Epidermal melanocyte (primary cell): ENCODE data around the gene XIRP2.
"Not testable (repeated sequence)": the region's sequence is repeated elsewhere in the genome, so short reads cannot be mapped to it uniquely, and the experiment has no call there.

Experiments used
- DNase-seq: peaks from one replicate; pipeline ENCODE4 v3.0.0; 2011; ENCODE audit warnings: low spot score; ENCODE audit not compliant: insufficient read length

Gene XIRP2

GRCh38 chr2:167187978-167188967, 300.0 kb downstream of the XIRP2 start:
- no peak for DNase-seq

GRCh38 chr2:167190053-167190452, 301.8 kb downstream of the XIRP2 start:
- DNase-seq: no peak

GRCh38 chr2:167191588-167191987, 303.3 kb downstream of the XIRP2 start:
- no peak for DNase-seq

DNA sequence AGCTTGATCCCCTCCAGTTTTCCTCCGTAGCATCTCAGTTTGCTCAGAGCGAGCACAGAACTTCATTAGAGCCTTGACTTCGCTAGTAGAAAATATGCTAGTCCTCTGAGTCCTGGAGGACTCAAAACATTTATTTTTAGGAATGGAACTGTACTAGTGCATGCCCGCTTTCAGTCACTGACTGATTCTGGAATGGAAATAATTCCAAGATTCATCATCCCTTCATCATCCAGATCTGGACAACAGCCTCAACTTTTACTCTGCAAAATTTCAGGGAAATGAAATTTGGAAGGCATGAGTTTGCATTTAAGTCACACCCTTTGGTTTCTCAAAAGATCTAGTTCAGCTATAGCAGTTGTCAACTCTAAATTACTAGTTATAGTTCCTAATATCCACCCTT, 304.6 kb downstream of the XIRP2 start:
- DNase-seq: peak; percentile 30

DNA sequence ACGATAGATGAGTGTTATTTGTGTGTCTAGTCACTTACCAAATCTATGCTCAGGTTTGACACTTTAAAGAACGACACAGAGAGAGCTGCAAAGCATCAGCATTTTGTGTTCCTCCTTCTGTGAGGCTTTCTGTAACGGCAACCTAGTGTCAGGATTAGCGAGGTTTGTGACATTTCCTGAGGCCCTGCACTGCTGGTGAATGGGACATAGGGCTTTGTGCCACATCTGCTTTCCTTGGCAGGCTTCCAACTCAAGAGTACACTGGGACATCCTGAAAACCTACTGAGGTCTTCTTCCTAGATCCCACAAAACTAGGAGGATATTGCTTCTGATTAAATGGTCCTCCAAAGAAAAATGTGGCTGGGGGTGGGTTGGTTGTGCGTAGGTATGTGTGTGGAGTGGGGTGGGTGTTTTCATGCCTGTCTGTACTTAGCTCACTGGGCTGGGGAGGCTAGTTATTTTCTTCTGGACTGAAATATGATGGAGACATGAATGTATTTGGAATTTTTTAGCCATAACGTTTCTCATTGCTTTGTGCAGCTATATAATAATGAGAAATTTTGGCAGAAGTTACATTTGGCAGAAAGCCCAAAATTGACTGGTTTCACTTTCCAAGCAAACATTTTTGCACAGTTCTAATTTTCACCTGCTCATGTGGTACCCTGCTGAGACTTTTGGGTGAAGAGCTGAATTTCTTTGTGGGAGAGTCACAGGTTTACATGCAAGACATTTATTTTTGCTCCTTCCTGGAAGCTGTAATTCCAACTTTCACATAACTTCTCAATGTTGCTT, 308.4 kb downstream of the XIRP2 start:
- DNase-seq: no peak

- DNase-seq: no peak
Observed at GRCh38 chr2:167198009-167198408, 309.7 kb downstream of the XIRP2 start.

DNA sequence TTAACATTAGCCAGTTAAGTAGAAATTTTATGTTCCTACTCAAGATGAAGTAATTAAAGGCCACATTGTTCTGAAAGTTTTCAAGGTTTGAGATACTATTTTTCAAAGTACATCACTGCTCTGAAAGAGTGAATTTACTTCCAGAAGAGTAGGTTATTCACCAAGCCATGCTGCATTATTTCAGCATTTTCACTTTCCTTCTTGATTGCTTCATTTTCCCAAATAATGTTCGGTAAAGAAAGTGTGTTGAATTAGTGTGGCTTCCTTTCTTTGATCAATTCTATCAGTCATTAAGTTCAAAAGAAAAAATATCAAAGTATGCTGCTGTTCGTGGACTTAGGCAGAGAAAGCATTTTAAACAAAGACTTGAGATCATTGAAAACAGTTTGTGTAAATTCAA, 310.3 kb downstream of the XIRP2 start:
- no peak for DNase-seq

- no peak for DNase-seq
Observed at GRCh38 chr2:167200019-167200418, 311.7 kb downstream of the XIRP2 start.

GRCh38 chr2:167209784-167210183, 321.5 kb downstream of the XIRP2 start:
- DNase-seq: no peak

DNA sequence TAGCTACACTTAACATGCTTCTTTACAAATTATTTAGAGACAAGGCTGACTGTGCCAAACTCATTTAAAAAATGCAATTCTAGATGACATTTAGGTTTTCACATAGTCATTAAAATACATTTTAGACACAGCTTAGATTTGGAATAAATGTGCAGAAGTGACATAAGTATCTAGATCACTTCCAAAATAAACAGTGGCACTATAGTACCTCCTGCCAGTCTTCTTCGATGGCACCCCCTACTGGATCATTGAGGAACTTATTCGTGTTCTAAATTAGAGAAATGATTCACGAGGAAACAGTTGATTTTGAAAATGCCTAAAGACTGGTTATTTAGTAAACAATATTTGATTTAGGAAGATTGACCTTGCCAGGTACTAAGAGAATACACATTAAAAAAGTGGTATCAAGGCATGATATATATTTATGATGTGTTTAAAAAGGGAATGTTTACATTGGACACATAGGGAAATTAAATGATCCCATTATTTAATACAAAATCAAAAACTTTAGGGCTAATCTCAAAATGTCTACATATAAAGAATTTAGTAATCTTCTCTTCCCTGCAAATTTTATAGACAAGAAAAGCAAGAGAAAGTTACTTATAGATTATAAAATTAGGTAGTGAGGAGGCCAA, 323.9 kb downstream of the XIRP2 start:
- DNase-seq: no peak

- DNase-seq: no peak
Observed at GRCh38 chr2:167215595-167215994, 327.3 kb downstream of the XIRP2 start.

DNA sequence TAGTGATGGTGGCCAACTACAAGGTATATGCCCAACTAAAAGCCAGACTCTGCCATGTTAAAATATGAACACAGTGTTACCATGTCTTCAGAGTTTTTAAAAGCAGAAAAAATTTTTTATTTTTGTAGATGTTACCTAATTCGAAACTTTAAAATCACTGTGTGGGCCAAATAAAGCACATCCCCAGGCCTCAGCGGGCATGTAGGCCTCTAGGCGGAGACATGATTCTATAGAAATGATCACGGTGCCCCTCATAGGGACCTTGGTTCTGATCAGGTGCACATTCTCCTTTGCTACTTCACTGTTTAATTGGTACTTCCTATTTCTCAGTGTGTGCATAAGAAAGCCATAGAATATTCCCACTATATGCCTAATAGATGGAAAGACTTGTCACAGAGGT, 349.2 kb downstream of the XIRP2 start:
- DNase-seq: no peak

- no peak for DNase-seq
Observed at GRCh38 chr2:167240671-167241070, 352.4 kb downstream of the XIRP2 start.

- DNase-seq: no peak
Observed at GRCh38 chr2:167249197-167249596, 360.9 kb downstream of the XIRP2 start.

- DNase-seq: no peak
Observed at GRCh38 chr2:167253025-167253424, 364.7 kb downstream of the XIRP2 start.

GRCh38 chr2:167254721-167255120, 366.4 kb downstream of the XIRP2 start:
- DNase-seq: no peak

DNA sequence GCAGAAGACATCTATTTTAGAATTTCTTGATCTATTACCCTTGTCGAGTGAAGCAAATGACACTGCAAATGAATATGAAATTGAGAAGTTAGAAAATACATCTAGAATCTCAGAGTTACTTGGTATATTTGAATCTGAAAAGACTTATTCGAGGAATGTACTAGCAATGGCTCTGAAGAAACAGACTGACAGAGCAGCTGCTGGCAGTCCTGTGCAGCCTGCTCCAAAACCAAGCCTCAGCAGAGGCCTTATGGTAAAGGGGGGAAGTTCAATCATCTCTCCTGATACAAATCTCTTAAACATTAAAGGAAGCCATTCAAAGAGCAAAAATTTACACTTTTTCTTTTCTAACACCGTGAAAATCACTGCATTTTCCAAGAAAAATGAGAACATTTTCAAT, 370.4 kb downstream of the XIRP2 start:
- no peak for DNase-seq

GRCh38 chr2:167264380-167264779, 376.1 kb downstream of the XIRP2 start:
- DNase-seq: no peak

GRCh38 chr2:167265004-167265403, 376.7 kb downstream of the XIRP2 start:
- no peak for DNase-seq

GRCh38 chr2:167265722-167266121, 377.4 kb downstream of the XIRP2 start:
- no peak for DNase-seq

GRCh38 chr2:167268245-167268644, 380.0 kb downstream of the XIRP2 start:
- DNase-seq: not testable (repeated sequence)

DNA sequence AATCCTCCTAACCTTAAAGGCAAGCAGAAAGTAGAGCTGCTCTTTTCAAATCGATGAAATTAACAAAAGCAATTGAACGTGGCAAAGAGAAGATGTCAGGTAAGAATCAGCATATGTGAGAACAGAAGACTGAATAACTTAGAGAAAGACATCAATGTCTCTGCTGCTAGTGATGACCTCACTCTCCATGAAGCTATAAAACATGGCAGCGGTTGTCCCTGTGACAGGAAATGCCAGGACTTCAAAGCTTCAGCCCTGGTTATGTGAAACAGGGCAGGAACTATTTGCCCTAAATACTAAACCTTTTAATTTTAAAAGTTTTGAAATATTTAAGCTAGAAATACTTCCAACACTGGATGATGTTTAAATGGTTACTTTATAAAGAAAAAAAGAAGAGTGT, 383.7 kb downstream of the XIRP2 start:
- DNase-seq: no peak
